Neural cell (in vitro differentiated cells): ENCODE measurements around the gene HSPBAP1. TPM values are rescaled to one million over a fixed set of nuclear protein-coding genes. Genes with fewer than 3 reads are reported as not detected.

Source experiments
- H2AFZ ChIP-seq: fragments of 200-600, 300-800 bp; sonication (generic), shearing (Covaris generic); 2 replicates; pipeline ENCODE4 v1.6.0; 2014; ENCODE audit warnings: low read depth, mild to moderate bottlenecking, antibody characterized with exemption, low read length, moderate library complexity
- H3F3A ChIP-seq: fragments of 200-600 bp; shearing (Covaris generic); 2 replicates; pipeline ENCODE4 v1.6.1; 2016; ENCODE audit warnings: mild to moderate bottlenecking, moderate library complexity, mixed read lengths, antibody characterized with exemption, low read length; ENCODE audit not compliant: insufficient read depth, poor library complexity, severe bottlenecking
- H3K27ac ChIP-seq: fragments of 200-600, 300-800 bp; sonication (generic), shearing (Covaris generic); 2 replicates; pipeline ENCODE4 v1.5.1; 2014; ENCODE audit warnings: mild to moderate bottlenecking, low read length, moderate library complexity
- H3K27me3 ChIP-seq: fragments of 300-800, 200-600 bp; sonication (generic), shearing (Covaris generic); 2 replicates; pipeline ENCODE4 v1.6.0; 2014; ENCODE audit warnings: mild to moderate bottlenecking, low read depth, low read length, moderate library complexity; ENCODE audit not compliant: insufficient read depth
- H3K36me3 ChIP-seq: fragments of 300-800, 200-600 bp; sonication (generic), shearing (Covaris generic); 2 replicates; pipeline ENCODE4 v1.5.1; 2014; ENCODE audit warnings: mild to moderate bottlenecking, antibody characterized with exemption, low read length, moderate library complexity; ENCODE audit not compliant: insufficient read depth
- H3K4me2 ChIP-seq: fragments of 300-800, 200-600 bp; sonication (generic), shearing (Covaris generic); 2 replicates; pipeline ENCODE4 v1.6.0; 2014; ENCODE audit warnings: mild to moderate bottlenecking, low read length
- H3K4me3 ChIP-seq: fragments of 300-800, 200-600 bp; sonication (generic), shearing (Covaris generic); 2 replicates; pipeline ENCODE4 v1.5.1; 2014; ENCODE audit warnings: mild to moderate bottlenecking, low read length, moderate library complexity
- H3K79me2 ChIP-seq: fragments of 200-600 bp; shearing (Covaris generic); replicated peaks from 2 replicates; pipeline ENCODE4 v1.6.0; 2014; ENCODE audit warnings: mild to moderate bottlenecking, low read length, moderate library complexity; ENCODE audit not compliant: insufficient read depth
- H3K9ac ChIP-seq: fragments of 300-800, 200-600 bp; sonication (generic), shearing (Covaris generic); 2 replicates; pipeline ENCODE4 v1.6.1; 2016; ENCODE audit warnings: mild to moderate bottlenecking, low read length, mixed read lengths
- H3K9me2 ChIP-seq: fragments of 200-600 bp; shearing (Covaris generic); 2 replicates; pipeline ENCODE4 v1.6.1; 2016; ENCODE audit warnings: mild to moderate bottlenecking, low read length, mixed read lengths; ENCODE audit not compliant: insufficient read depth
- H3K9me3 ChIP-seq: fragments of 200-600, 300-800 bp; sonication (generic), shearing (Covaris generic); 2 replicates; pipeline ENCODE4 v1.6.1; 2016; ENCODE audit warnings: mild to moderate bottlenecking, mixed run types, low read length, moderate library complexity, mixed read lengths
- H4K20me1 ChIP-seq: fragments of 200-600 bp; shearing (Covaris generic); 2 replicates; pipeline ENCODE4 v1.6.1; 2016; ENCODE audit warnings: mild to moderate bottlenecking, mixed run types; ENCODE audit not compliant: insufficient read depth
- EP300 ChIP-seq: fragments of 450-650 bp; conservative IDR thresholded peaks from 2 replicates; pipeline ENCODE4 v1.6.1; 2014; ENCODE audit warnings: antibody characterized with exemption, mild to moderate bottlenecking, moderate library complexity; ENCODE audit not compliant: poor library complexity, severe bottlenecking
- EZH2 ChIP-seq: fragments of 200-600, 300-800 bp; shearing (Covaris generic), sonication (generic); IDR thresholded peaks from 2 replicates; pipeline ENCODE4 v1.6.1; 2014; ENCODE audit warnings: antibody characterized with exemption, low read length, borderline replicate concordance, mild to moderate bottlenecking; ENCODE audit not compliant: insufficient read depth, poor library complexity, severe bottlenecking
- MXI1 ChIP-seq: fragments of 450-650 bp; conservative IDR thresholded peaks from 2 replicates; pipeline ENCODE4 v1.6.1; 2014; ENCODE audit warnings: antibody characterized with exemption, mild to moderate bottlenecking; ENCODE audit not compliant: poor library complexity, severe bottlenecking
- POLR2AphosphoS5 ChIP-seq: IDR thresholded peaks from 2 replicates; pipeline ENCODE4 v1.6.1; 2012
- RAD21 ChIP-seq: fragments of 450-650 bp; conservative IDR thresholded peaks from 2 replicates; pipeline ENCODE4 v1.6.1; 2014; ENCODE audit warnings: antibody characterized with exemption, mild to moderate bottlenecking, moderate library complexity
- SMC3 ChIP-seq: fragments of 450-650 bp; conservative IDR thresholded peaks from 2 replicates; pipeline ENCODE4 v1.6.1; 2014; ENCODE audit warnings: antibody characterized with exemption, mild to moderate bottlenecking, moderate library complexity; ENCODE audit not compliant: poor library complexity
- TAF1 ChIP-seq: IDR thresholded peaks from 2 replicates; pipeline ENCODE4 v1.6.1; 2012; ENCODE audit warnings: low read depth
- polyA plus RNA-seq: library from polyadenylated mRNA; depleted of rRNA; stranded (reverse); fragments of >200 nt; gene quantifications from 2 replicates; pipeline ENCODE4 v1.2.3, GENCODE V29; 2014
- TF ChIP-seq, protein P1 (sequence below): IDR thresholded peaks from 2 replicates; pipeline ENCODE4 v1.6.1; 2012; ENCODE audit warnings: borderline replicate concordance
- TF ChIP-seq, protein P2 (sequence below): fragments of 450-650 bp; IDR thresholded peaks from 2 replicates; pipeline ENCODE4 v1.5.1; 2014; ENCODE audit warnings: antibody characterized with exemption, mild to moderate bottlenecking, moderate library complexity; ENCODE audit not compliant: poor library complexity, severe bottlenecking

HSPBAP1 gene
- polyA plus RNA-seq, 1 donor from 2014 or later: 8.6 TPM

DNA sequence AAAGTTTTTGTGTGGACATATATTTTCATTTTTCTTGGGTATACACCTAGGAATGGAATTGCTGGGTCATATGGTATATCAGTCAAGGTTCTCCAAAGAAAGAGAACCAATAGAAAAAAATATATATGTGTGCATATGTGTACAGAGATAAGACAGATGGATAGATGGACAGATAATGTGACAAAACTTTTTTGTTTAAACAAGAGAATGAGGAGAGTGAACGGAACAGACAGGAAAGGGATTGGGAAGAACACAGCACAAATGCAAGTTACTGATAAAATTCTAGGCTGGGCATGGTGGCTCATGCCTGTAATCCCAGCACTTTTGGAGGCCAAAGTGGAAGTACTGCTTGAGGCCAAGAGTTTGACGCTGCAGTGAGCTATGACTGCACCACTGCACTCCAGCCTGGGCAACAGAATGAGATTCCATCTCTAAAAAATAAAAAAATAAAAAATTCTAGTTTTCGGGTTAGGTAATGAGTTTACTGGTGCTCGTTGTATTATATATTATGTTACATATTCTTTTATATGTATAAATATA lies 50.0 kb downstream of the HSPBAP1 start:
- Histone ChIP-seq H3K79me2 (no peaks in the 10 kb centered on the region), H3K27ac (no peak overlapping the region), H4K20me1 (no peaks in the 10 kb centered on the region), H3K4me3 (no peak overlapping the region), H2AFZ (no peak overlapping the region), H3K9ac (no peak overlapping the region), H3K9me3 (no peaks in the 10 kb centered on the region), H3F3A (no peaks in the 10 kb centered on the region), H3K27me3 (no peaks in the 10 kb centered on the region), H3K36me3 (no peaks in the 10 kb centered on the region), H3K9me2 (no peaks in the 10 kb centered on the region), H3K4me2 (no peak overlapping the region)
- TF ChIP-seq RAD21 (no peak), SMC3 (no peak), TAF1 (no peak)
- TF ChIP-seq, protein P1, sequence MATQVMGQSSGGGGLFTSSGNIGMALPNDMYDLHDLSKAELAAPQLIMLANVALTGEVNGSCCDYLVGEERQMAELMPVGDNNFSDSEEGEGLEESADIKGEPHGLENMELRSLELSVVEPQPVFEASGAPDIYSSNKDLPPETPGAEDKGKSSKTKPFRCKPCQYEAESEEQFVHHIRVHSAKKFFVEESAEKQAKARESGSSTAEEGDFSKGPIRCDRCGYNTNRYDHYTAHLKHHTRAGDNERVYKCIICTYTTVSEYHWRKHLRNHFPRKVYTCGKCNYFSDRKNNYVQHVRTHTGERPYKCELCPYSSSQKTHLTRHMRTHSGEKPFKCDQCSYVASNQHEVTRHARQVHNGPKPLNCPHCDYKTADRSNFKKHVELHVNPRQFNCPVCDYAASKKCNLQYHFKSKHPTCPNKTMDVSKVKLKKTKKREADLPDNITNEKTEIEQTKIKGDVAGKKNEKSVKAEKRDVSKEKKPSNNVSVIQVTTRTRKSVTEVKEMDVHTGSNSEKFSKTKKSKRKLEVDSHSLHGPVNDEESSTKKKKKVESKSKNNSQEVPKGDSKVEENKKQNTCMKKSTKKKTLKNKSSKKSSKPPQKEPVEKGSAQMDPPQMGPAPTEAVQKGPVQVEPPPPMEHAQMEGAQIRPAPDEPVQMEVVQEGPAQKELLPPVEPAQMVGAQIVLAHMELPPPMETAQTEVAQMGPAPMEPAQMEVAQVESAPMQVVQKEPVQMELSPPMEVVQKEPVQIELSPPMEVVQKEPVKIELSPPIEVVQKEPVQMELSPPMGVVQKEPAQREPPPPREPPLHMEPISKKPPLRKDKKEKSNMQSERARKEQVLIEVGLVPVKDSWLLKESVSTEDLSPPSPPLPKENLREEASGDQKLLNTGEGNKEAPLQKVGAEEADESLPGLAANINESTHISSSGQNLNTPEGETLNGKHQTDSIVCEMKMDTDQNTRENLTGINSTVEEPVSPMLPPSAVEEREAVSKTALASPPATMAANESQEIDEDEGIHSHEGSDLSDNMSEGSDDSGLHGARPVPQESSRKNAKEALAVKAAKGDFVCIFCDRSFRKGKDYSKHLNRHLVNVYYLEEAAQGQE: no peak

DNA sequence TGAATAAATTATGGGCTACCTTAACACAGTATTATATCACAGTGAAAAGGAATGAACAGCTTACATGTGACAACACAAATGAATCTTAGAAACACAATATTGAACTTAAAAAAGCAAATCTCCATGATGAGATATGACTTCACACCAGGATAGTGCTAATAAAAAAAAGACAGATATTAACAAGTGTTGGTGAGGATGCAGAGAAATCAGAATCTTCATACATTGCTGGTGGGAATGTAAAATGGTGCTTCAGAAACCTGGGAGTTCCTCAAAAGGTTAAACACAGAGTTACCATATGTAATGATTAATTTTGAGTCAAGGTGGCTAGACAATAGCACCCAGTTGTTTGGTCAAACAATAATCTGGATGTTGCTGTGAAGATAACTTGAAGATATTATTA lies 51.4 kb downstream of the HSPBAP1 start:
- no peak for TF ChIP-seq TAF1
- no peak for TF ChIP-seq EZH2
- TF ChIP-seq RAD21: no peak
- TF ChIP-seq MXI1: no peak
- no peak for TF ChIP-seq POLR2AphosphoS5
- TF ChIP-seq, protein P2, sequence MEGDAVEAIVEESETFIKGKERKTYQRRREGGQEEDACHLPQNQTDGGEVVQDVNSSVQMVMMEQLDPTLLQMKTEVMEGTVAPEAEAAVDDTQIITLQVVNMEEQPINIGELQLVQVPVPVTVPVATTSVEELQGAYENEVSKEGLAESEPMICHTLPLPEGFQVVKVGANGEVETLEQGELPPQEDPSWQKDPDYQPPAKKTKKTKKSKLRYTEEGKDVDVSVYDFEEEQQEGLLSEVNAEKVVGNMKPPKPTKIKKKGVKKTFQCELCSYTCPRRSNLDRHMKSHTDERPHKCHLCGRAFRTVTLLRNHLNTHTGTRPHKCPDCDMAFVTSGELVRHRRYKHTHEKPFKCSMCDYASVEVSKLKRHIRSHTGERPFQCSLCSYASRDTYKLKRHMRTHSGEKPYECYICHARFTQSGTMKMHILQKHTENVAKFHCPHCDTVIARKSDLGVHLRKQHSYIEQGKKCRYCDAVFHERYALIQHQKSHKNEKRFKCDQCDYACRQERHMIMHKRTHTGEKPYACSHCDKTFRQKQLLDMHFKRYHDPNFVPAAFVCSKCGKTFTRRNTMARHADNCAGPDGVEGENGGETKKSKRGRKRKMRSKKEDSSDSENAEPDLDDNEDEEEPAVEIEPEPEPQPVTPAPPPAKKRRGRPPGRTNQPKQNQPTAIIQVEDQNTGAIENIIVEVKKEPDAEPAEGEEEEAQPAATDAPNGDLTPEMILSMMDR: no peak
- TF ChIP-seq, protein P1: no peak
- no peak for TF ChIP-seq SMC3
- no peak for TF ChIP-seq EP300
- Histone ChIP-seq H3K9me3 (no peaks in the 10 kb centered on the region), H3K4me2 (no peak overlapping the region), H2AFZ (no peak overlapping the region), H3K27ac (no peak overlapping the region), H3K9me2 (no peaks in the 10 kb centered on the region), H3K36me3 (no peaks in the 10 kb centered on the region), H4K20me1 (no peaks in the 10 kb centered on the region), H3K27me3 (no peaks in the 10 kb centered on the region), H3F3A (no peaks in the 10 kb centered on the region), H3K9ac (no peak overlapping the region), H3K79me2 (no peaks in the 10 kb centered on the region), H3K4me3 (no peak overlapping the region)
